Left renal pelvis (tissue), 4 donors: ENCODE data around the gene ALOX12. TPM values are rescaled to one million over a fixed set of nuclear protein-coding genes. Genes with fewer than 3 reads are reported as not detected.
A peak's percentile ranks its signal among the peaks of the same experiment; 100 is the strongest.
"Not testable (repeated sequence)": the region's sequence is repeated elsewhere in the genome, so short reads cannot be mapped to it uniquely, and the experiment has no call there.

Experiments
- DNase-seq, 4 donors: peaks; one replicate each; pipeline ENCODE4 v3.0.0-alpha.2; 2013; ENCODE audit warnings: low read depth in 4 of 4, low spot score in 3 of 4
- polyA plus RNA-seq, 4 donors: library from polyadenylated mRNA; unstranded; fragments of 120-200 nt; gene quantifications; one replicate each; pipeline ENCODE4 v1.2.1, GENCODE V29; 2013; ENCODE audit not compliant: insufficient read length in 4 of 4

The ALOX12 gene
- polyA plus RNA-seq, 4 donors, result 1.2 to 3.2 (median 2.1) TPM

- DNase-seq, result no peak
Observed at GRCh38 chr17:7043182-7043496, 47.3 kb downstream of the ALOX12 start.

GRCh38 chr17:7043497-7044198, 47.8 kb downstream of the ALOX12 start, which contains the start of gene SLC16A11:
SLC16A11 (minus strand) TSS chr17:7044092; CDS start chr17:7043513, 579 bp downstream.
- DNase-seq, result no peak

- peak in 2 of 4 donors; percentile 60 to 75 for DNase-seq
Observed at GRCh38 chr17:7045492-7046126, 49.8 kb downstream of the ALOX12 start.

GRCh38 chr17:7046127-7046724, 50.4 kb downstream of the ALOX12 start:
- DNase-seq, result no peak

GRCh38 chr17:7046725-7047397, 51.0 kb downstream of the ALOX12 start:
- not testable (repeated sequence) for DNase-seq

- no peak for DNase-seq
Observed at GRCh38 chr17:7047566-7047965, 51.7 kb downstream of the ALOX12 start.

GRCh38 chr17:7048968-7049367, 53.1 kb downstream of the ALOX12 start:
- DNase-seq, result no peak

- DNase-seq, result not testable (repeated sequence)
Observed at GRCh38 chr17:7050583-7050982, 54.7 kb downstream of the ALOX12 start.

- no peak for DNase-seq
Observed at GRCh38 chr17:7056386-7056785, 60.5 kb downstream of the ALOX12 start.

GRCh38 chr17:7058831-7059447, 63.1 kb downstream of the ALOX12 start:
- no peak for DNase-seq

Other genes with a start within 250 kb of the ALOX12 start
- gene XAF1, start 240.0 kb upstream of the ALOX12 start, polyA plus RNA-seq, result 10 to 100 TPM in 2 of 4 donors, 1 to 10 TPM in 2; 4.7 to 15.4 (median 11.0) TPM
- gene FBXO39, start 219.8 kb upstream of the ALOX12 start, polyA plus RNA-seq, result under 1 TPM in 3 of 4 donors, not detected in 1; 0.08 to 0.29 (median 0.20) TPM
- under 1 TPM in 3 of 4 donors, not detected in 1; 0.34 to 0.67 (median 0.53) TPM for gene TEKT1, start 164.3 kb upstream of the ALOX12 start, polyA plus RNA-seq
- 100 to 1,000 TPM; 108 to 194 (median 188) TPM for gene RNASEK, start 16.6 kb downstream of the ALOX12 start, polyA plus RNA-seq
- 10 to 100 TPM; 20.0 to 25.0 (median 23.9) TPM for gene BCL6B, start 27.0 kb downstream of the ALOX12 start, polyA plus RNA-seq
- 1 to 10 TPM; 1.5 to 3.8 (median 3.0) TPM for gene SLC16A13, start 40.0 kb downstream of the ALOX12 start, polyA plus RNA-seq
- under 1 TPM; 0.37 to 0.93 (median 0.45) TPM for gene SLC16A11, start 48.0 kb downstream of the ALOX12 start, polyA plus RNA-seq
- gene CLEC10A, start 84.2 kb downstream of the ALOX12 start, polyA plus RNA-seq, result 1 to 10 TPM in 3 of 4 donors, under 1 TPM in 1; 0.99 to 2.0 (median 1.1) TPM
- 1 to 10 TPM in 3 of 4 donors, under 1 TPM in 1; 0.92 to 2.0 (median 1.7) TPM for gene ASGR2, start 118.8 kb downstream of the ALOX12 start, polyA plus RNA-seq
- 1 to 10 TPM; 3.9 to 7.9 (median 5.9) TPM for gene ASGR1, start 183.3 kb downstream of the ALOX12 start, polyA plus RNA-seq
- 10 to 100 TPM; 25.8 to 50.7 (median 41.7) TPM for gene DLG4, start 223.8 kb downstream of the ALOX12 start, polyA plus RNA-seq
- 100 to 1,000 TPM; 318 to 561 (median 453) TPM for gene ACADVL, start 223.9 kb downstream of the ALOX12 start, polyA plus RNA-seq
- 10 to 100 TPM; 46.3 to 70.6 (median 51.4) TPM for gene DVL2, start 238.5 kb downstream of the ALOX12 start, polyA plus RNA-seq
- gene PHF23, start 243.4 kb downstream of the ALOX12 start, polyA plus RNA-seq, result 10 to 100 TPM; 39.1 to 62.6 (median 52.5) TPM
- gene GABARAP, start 246.4 kb downstream of the ALOX12 start, polyA plus RNA-seq, result 100 to 1,000 TPM; 327 to 487 (median 427) TPM